ENCODE results near the gene NBEAL1. TPM values are rescaled to one million over a fixed set of nuclear protein-coding genes. Genes with fewer than 3 reads are reported as not detected.

Gene NBEAL1
- total and polyA plus RNA-seq, 2 of the 8 experiments (the other 6 are each of a cell fraction or from before 2014, with no cell fraction given) = 2.3 to 10.7 TPM

DNA sequence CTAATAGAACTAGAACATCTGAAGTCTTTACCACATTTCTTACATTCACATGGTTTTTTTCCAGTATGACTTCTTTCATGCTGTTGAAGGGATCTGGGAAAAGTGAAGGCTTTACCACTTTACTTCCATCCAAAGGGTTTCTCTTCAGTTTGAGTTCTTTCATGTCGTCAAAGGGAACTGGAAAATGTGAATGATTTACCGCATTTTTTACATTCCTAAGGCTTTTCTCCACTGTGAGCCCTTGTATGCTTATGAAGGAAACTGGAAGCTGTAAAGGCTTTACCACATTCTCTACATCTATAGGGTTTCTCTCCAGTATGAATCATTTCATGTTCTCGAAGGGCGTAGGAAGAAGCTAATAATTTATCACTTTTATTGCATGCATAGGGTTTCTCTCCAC is 46.7 kb downstream of the NBEAL1 start (continued):
- TF ChIP-seq, protein P1, sequence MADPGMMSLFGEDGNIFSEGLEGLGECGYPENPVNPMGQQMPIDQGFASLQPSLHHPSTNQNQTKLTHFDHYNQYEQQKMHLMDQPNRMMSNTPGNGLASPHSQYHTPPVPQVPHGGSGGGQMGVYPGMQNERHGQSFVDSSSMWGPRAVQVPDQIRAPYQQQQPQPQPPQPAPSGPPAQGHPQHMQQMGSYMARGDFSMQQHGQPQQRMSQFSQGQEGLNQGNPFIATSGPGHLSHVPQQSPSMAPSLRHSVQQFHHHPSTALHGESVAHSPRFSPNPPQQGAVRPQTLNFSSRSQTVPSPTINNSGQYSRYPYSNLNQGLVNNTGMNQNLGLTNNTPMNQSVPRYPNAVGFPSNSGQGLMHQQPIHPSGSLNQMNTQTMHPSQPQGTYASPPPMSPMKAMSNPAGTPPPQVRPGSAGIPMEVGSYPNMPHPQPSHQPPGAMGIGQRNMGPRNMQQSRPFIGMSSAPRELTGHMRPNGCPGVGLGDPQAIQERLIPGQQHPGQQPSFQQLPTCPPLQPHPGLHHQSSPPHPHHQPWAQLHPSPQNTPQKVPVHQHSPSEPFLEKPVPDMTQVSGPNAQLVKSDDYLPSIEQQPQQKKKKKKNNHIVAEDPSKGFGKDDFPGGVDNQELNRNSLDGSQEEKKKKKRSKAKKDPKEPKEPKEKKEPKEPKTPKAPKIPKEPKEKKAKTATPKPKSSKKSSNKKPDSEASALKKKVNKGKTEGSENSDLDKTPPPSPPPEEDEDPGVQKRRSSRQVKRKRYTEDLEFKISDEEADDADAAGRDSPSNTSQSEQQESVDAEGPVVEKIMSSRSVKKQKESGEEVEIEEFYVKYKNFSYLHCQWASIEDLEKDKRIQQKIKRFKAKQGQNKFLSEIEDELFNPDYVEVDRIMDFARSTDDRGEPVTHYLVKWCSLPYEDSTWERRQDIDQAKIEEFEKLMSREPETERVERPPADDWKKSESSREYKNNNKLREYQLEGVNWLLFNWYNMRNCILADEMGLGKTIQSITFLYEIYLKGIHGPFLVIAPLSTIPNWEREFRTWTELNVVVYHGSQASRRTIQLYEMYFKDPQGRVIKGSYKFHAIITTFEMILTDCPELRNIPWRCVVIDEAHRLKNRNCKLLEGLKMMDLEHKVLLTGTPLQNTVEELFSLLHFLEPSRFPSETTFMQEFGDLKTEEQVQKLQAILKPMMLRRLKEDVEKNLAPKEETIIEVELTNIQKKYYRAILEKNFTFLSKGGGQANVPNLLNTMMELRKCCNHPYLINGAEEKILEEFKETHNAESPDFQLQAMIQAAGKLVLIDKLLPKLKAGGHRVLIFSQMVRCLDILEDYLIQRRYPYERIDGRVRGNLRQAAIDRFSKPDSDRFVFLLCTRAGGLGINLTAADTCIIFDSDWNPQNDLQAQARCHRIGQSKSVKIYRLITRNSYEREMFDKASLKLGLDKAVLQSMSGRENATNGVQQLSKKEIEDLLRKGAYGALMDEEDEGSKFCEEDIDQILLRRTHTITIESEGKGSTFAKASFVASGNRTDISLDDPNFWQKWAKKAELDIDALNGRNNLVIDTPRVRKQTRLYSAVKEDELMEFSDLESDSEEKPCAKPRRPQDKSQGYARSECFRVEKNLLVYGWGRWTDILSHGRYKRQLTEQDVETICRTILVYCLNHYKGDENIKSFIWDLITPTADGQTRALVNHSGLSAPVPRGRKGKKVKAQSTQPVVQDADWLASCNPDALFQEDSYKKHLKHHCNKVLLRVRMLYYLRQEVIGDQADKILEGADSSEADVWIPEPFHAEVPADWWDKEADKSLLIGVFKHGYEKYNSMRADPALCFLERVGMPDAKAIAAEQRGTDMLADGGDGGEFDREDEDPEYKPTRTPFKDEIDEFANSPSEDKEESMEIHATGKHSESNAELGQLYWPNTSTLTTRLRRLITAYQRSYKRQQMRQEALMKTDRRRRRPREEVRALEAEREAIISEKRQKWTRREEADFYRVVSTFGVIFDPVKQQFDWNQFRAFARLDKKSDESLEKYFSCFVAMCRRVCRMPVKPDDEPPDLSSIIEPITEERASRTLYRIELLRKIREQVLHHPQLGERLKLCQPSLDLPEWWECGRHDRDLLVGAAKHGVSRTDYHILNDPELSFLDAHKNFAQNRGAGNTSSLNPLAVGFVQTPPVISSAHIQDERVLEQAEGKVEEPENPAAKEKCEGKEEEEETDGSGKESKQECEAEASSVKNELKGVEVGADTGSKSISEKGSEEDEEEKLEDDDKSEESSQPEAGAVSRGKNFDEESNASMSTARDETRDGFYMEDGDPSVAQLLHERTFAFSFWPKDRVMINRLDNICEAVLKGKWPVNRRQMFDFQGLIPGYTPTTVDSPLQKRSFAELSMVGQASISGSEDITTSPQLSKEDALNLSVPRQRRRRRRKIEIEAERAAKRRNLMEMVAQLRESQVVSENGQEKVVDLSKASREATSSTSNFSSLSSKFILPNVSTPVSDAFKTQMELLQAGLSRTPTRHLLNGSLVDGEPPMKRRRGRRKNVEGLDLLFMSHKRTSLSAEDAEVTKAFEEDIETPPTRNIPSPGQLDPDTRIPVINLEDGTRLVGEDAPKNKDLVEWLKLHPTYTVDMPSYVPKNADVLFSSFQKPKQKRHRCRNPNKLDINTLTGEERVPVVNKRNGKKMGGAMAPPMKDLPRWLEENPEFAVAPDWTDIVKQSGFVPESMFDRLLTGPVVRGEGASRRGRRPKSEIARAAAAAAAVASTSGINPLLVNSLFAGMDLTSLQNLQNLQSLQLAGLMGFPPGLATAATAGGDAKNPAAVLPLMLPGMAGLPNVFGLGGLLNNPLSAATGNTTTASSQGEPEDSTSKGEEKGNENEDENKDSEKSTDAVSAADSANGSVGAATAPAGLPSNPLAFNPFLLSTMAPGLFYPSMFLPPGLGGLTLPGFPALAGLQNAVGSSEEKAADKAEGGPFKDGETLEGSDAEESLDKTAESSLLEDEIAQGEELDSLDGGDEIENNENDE (IDR thresholded peaks at IDR 0.05; ENCODE audit: insufficient replicate concordance, low read length) = peak; percentile 73
- TF ChIP-seq TEAD4 (IDR thresholded peaks at IDR 0.05; ENCODE audit: low read depth, low read length) = peak; percentile 88
